ENCODE data around the gene MRRF.

The MRRF gene

GRCh38 chr9:122331523-122331927 lies 66.8 kb downstream of the MRRF start:
- Histone ChIP-seq H3K27me3 (replicated peaks; ENCODE audit: control insufficient read depth, insufficient read depth, low read length) (no peaks in the 10 kb centered on the region; the same call in 1 of the 2 replicates), H3K4me3 (replicated peaks; ENCODE audit: low read depth, low read length) (no peak overlapping the region), H3K36me3 (ENCODE audit: control insufficient read depth, insufficient read depth, low read length) (peaks cover 2% of the 10 kb centered on the region)
- no peak for TF ChIP-seq CTCF (IDR thresholded peaks at IDR 0.05; ENCODE audit: insufficient read depth, low read length, poor library complexity, severe bottlenecking)
- DNase-seq (ENCODE audit: extremely low read depth, insufficient read length): no peak

- no peak for DNase-seq (ENCODE audit: extremely low read depth, insufficient read length)
- no peak overlapping the region for H3K4me3 ChIP-seq (replicated peaks; ENCODE audit: low read depth, low read length)
- no peak for TF ChIP-seq CTCF (IDR thresholded peaks at IDR 0.05; ENCODE audit: insufficient read depth, low read length, poor library complexity, severe bottlenecking)
- peaks cover 2% of the 10 kb centered on the region for H3K36me3 ChIP-seq (ENCODE audit: control insufficient read depth, insufficient read depth, low read length)
- H3K27me3 ChIP-seq (replicated peaks; ENCODE audit: control insufficient read depth, insufficient read depth, low read length): no peaks in the 10 kb centered on the region; the same call in 1 of the 2 replicates
Observed at GRCh38 chr9:122332083-122332482, 67.4 kb downstream of the MRRF start.

GRCh38 chr9:122332644-122333043 lies 68.0 kb downstream of the MRRF start:
- no peak for TF ChIP-seq CTCF (IDR thresholded peaks at IDR 0.05; ENCODE audit: insufficient read depth, low read length, poor library complexity, severe bottlenecking)

GRCh38 chr9:122333169-122333808 lies 68.6 kb downstream of the MRRF start:
- Histone ChIP-seq H3K36me3 (ENCODE audit: control insufficient read depth, insufficient read depth, low read length) (peaks cover 2% of the 10 kb centered on the region), H3K27me3 (replicated peaks; ENCODE audit: control insufficient read depth, insufficient read depth, low read length) (no peaks in the 10 kb centered on the region; the same call in 1 of the 2 replicates), H3K4me3 (replicated peaks; ENCODE audit: low read depth, low read length) (no peak overlapping the region)
- no peak for DNase-seq (ENCODE audit: extremely low read depth, insufficient read length)
- TF ChIP-seq CTCF (IDR thresholded peaks at IDR 0.05; ENCODE audit: insufficient read depth, low read length, poor library complexity, severe bottlenecking): no peak

More at GRCh38 chr9:122332644-122333043, 68.0 kb downstream of the MRRF start:
- Histone ChIP-seq H3K4me3 (replicated peaks; ENCODE audit: low read depth, low read length) (no peak overlapping the region), H3K27me3 (replicated peaks; ENCODE audit: control insufficient read depth, insufficient read depth, low read length) (no peaks in the 10 kb centered on the region; the same call in 1 of the 2 replicates), H3K36me3 (ENCODE audit: control insufficient read depth, insufficient read depth, low read length) (peaks cover 2% of the 10 kb centered on the region)
- no peak for DNase-seq (ENCODE audit: extremely low read depth, insufficient read length)

GRCh38 chr9:122334916-122335315 lies 70.2 kb downstream of the MRRF start:
- Histone ChIP-seq H3K4me3 (replicated peaks; ENCODE audit: low read depth, low read length) (no peak overlapping the region), H3K36me3 (ENCODE audit: control insufficient read depth, insufficient read depth, low read length) (no peaks in the 10 kb centered on the region; the same call in 1 of the 2 replicates)
- no peak for TF ChIP-seq CTCF (IDR thresholded peaks at IDR 0.05; ENCODE audit: insufficient read depth, low read length, poor library complexity, severe bottlenecking)

More at GRCh38 chr9:122334916-122335315, 70.2 kb downstream of the MRRF start:
- peaks cover 1% of the 10 kb centered on the region; the same call in 1 of the 2 replicates for H3K27me3 ChIP-seq (replicated peaks; ENCODE audit: control insufficient read depth, insufficient read depth, low read length)
- no peak for DNase-seq (ENCODE audit: extremely low read depth, insufficient read length)

Measured in GM06990 (cell line).